OCI-LY1 (cell line): ENCODE data around the gene ST7.

Experiments
- H2AFZ ChIP-seq: fragments of 200-600 bp; sonication (generic), shearing (Covaris generic); 2 replicates; pipeline ENCODE4 v1.6.0; 2014; ENCODE audit warnings: antibody characterized with exemption, mild to moderate bottlenecking, low read length
- H3F3A ChIP-seq: fragments of 200-600 bp; sonication (generic), shearing (Covaris generic); 2 replicates; pipeline ENCODE4 v1.6.0; 2014; ENCODE audit warnings: mild to moderate bottlenecking, antibody characterized with exemption, low read length, moderate library complexity; ENCODE audit not compliant: insufficient read depth
- H3K27ac ChIP-seq: fragments of 200-600 bp; sonication (generic); 2 replicates; pipeline ENCODE4 v1.5.1; 2014; ENCODE audit warnings: low read length, mixed run types, mild to moderate bottlenecking, low read depth; ENCODE audit not compliant: poor library complexity, severe bottlenecking
- H3K27me3 ChIP-seq: fragments of 200-600 bp; sonication (generic); 2 replicates; pipeline ENCODE4 v1.6.0; 2014; ENCODE audit warnings: antibody characterized with exemption, mild to moderate bottlenecking, low read length, moderate library complexity; ENCODE audit not compliant: insufficient read depth
- H3K36me3 ChIP-seq: fragments of 200-600 bp; sonication (generic); 2 replicates; pipeline ENCODE4 v1.6.1; 2014; ENCODE audit warnings: mild to moderate bottlenecking, antibody characterized with exemption, low read length, moderate library complexity, mixed read lengths; ENCODE audit not compliant: insufficient read depth
- H3K4me1 ChIP-seq: fragments of 200-600 bp; sonication (generic); 2 replicates; pipeline ENCODE4 v1.5.1; 2014; ENCODE audit warnings: mild to moderate bottlenecking, low read length, moderate library complexity; ENCODE audit not compliant: insufficient read depth, severe bottlenecking
- H3K4me2 ChIP-seq: fragments of 200-600 bp; sonication (generic), shearing (Covaris generic); 2 replicates; pipeline ENCODE4 v1.6.1; 2014; ENCODE audit warnings: low read length
- H3K4me3 ChIP-seq: fragments of 200-600 bp; sonication (generic); 2 replicates; pipeline ENCODE4 v1.5.1; 2014; ENCODE audit warnings: low read length, low read depth, mild to moderate bottlenecking, mixed read lengths; ENCODE audit not compliant: poor library complexity, severe bottlenecking
- H3K79me2 ChIP-seq: fragments of 200-600 bp; shearing (Covaris generic); 2 replicates; pipeline ENCODE4 v1.6.1; 2016; ENCODE audit warnings: mixed run types, low read length, mixed read lengths; ENCODE audit not compliant: insufficient read depth
- H3K9ac ChIP-seq: fragments of 200-600 bp; sonication (generic), shearing (Covaris generic); 2 replicates; pipeline ENCODE4 v1.6.1; 2014; ENCODE audit warnings: mild to moderate bottlenecking, low read length, mixed read lengths
- H3K9me2 ChIP-seq: fragments of 200-600 bp; sonication (generic), shearing (Covaris generic); 2 replicates; pipeline ENCODE4 v1.6.1; 2014; ENCODE audit warnings: low read depth, mild to moderate bottlenecking, low read length, mixed read lengths
- H3K9me3 ChIP-seq: fragments of 200-600 bp; shearing (Covaris generic); 2 replicates; pipeline ENCODE4 v1.6.1; 2014; ENCODE audit warnings: low read length, mixed read lengths
- H4K20me1 ChIP-seq: fragments of 200-600 bp; sonication (generic), shearing (Covaris generic); 2 replicates; pipeline ENCODE4 v1.6.0; 2016; ENCODE audit warnings: mild to moderate bottlenecking, low read length; ENCODE audit not compliant: insufficient read depth
- EZH2 ChIP-seq: fragments of 200-600 bp; sonication (generic), shearing (Covaris generic); IDR thresholded peaks from 2 replicates; pipeline ENCODE4 v1.8.0; 2017; ENCODE audit warnings: borderline replicate concordance, mixed run types, mild to moderate bottlenecking, antibody characterized with exemption, low read length, moderate library complexity, mixed read lengths
- TF ChIP-seq, protein P1 (sequence below): fragments of 200-600 bp; sonication (generic), shearing (Covaris generic); IDR thresholded peaks from 2 replicates; pipeline ENCODE4 v1.5.1; 2017; ENCODE audit warnings: mild to moderate bottlenecking, antibody characterized with exemption, low read length, moderate library complexity, mixed read lengths

ST7 gene

DNA sequence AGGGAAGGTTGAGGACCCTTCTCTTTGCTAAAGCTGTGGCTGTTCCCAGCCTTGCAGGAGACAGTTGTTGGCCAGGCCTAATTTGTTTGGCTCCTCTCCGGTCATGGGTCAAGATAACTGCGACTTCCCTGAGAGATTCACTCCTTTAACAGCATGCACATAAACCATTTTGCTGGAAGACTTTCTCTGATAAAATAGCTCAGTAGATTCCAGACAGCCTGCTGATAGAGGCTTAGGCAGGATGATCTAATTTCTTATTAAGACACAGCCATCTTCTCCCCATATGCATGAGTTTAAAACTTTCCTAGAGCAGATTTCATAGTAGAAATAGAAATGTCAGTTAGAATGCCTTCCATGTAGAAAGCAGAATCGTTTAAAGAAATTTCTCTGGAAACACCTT is 187.6 kb downstream of the ST7 start:
- no peaks in the 10 kb centered on the region for H3K79me2 ChIP-seq
- H3K9ac ChIP-seq: no peak overlapping the region
- no peaks in the 10 kb centered on the region for H4K20me1 ChIP-seq
- no peaks in the 10 kb centered on the region for H3K4me1 ChIP-seq
- no peaks in the 10 kb centered on the region for H3K9me2 ChIP-seq
- no peaks in the 10 kb centered on the region for H3K36me3 ChIP-seq
- no peak overlapping the region for H2AFZ ChIP-seq
- H3K4me3 ChIP-seq: no peak overlapping the region
- TF ChIP-seq, protein P1, sequence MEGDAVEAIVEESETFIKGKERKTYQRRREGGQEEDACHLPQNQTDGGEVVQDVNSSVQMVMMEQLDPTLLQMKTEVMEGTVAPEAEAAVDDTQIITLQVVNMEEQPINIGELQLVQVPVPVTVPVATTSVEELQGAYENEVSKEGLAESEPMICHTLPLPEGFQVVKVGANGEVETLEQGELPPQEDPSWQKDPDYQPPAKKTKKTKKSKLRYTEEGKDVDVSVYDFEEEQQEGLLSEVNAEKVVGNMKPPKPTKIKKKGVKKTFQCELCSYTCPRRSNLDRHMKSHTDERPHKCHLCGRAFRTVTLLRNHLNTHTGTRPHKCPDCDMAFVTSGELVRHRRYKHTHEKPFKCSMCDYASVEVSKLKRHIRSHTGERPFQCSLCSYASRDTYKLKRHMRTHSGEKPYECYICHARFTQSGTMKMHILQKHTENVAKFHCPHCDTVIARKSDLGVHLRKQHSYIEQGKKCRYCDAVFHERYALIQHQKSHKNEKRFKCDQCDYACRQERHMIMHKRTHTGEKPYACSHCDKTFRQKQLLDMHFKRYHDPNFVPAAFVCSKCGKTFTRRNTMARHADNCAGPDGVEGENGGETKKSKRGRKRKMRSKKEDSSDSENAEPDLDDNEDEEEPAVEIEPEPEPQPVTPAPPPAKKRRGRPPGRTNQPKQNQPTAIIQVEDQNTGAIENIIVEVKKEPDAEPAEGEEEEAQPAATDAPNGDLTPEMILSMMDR: no peak
- no peaks in the 10 kb centered on the region for H3F3A ChIP-seq
- no peaks in the 10 kb centered on the region for H3K27me3 ChIP-seq
- no peaks in the 10 kb centered on the region for H3K9me3 ChIP-seq
- no peak overlapping the region for H3K4me2 ChIP-seq
- H3K27ac ChIP-seq: no peak overlapping the region

DNA sequence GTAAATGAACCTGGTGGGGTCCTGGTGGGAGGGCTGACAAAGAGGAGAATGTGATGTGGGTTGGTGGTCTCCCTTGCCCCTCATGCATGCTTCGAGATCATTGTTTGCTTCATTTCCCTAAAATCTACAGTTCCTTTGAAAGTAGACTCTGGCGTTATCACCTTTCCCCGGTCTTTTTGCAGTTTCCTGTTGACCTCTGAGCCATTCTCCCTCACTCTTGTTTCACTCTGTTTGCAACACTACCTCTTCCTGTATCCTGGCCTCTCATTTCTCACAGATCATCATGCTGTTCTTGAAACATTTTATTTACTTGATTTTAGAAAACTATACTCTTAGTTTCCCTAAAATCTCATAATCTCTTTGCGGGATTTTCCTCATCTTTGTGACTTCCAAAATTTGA is 189.8 kb downstream of the ST7 start:
- Histone ChIP-seq H3K4me2 (no peak overlapping the region), H3K4me1 (no peaks in the 10 kb centered on the region), H3K27ac (no peak overlapping the region), H3K9me3 (no peaks in the 10 kb centered on the region), H3K9me2 (no peaks in the 10 kb centered on the region), H3K79me2 (no peaks in the 10 kb centered on the region), H3K36me3 (no peaks in the 10 kb centered on the region), H3F3A (no peaks in the 10 kb centered on the region), H2AFZ (no peak overlapping the region), H3K9ac (no peak overlapping the region), H3K4me3 (no peak overlapping the region), H4K20me1 (no peaks in the 10 kb centered on the region), H3K27me3 (no peaks in the 10 kb centered on the region)
- TF ChIP-seq, protein P1: no peak
- TF ChIP-seq EZH2: no peak

GRCh38 chr7:117143580-117143979 is 190.3 kb downstream of the ST7 start:
- Histone ChIP-seq H3K4me2 (no peak overlapping the region), H3K9me3 (no peaks in the 10 kb centered on the region), H3K79me2 (no peaks in the 10 kb centered on the region), H3F3A (no peaks in the 10 kb centered on the region), H3K27me3 (no peaks in the 10 kb centered on the region), H3K9me2 (no peaks in the 10 kb centered on the region), H3K36me3 (no peaks in the 10 kb centered on the region), H3K9ac (no peak overlapping the region), H3K27ac (no peak overlapping the region), H3K4me1 (no peaks in the 10 kb centered on the region), H3K4me3 (no peak overlapping the region), H2AFZ (no peak overlapping the region), H4K20me1 (no peaks in the 10 kb centered on the region)
- no peak for TF ChIP-seq EZH2
- TF ChIP-seq, protein P1: no peak
